ENCODE measurements around the gene TRPM3.

Gene TRPM3

DNA sequence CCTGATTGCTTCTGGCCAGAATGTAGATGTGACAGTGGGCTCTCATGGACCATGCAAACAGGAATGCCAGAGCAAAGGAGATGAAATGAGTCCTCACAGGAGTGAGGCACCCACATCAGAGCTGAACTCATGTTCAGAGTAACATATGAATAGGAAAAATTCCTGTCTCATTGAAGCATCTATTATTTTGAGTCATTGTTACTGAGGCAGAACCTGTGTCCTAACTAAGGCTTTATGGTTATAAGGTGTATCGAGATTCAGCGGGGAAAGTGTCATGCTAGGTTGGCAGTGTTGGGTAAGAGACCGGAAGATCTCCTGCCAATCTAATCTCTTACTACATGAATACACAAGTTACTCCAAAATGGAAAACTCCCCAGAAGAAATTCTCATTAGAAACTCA lies 304.1 kb downstream of the TRPM3 start:
- DNase-seq (ENCODE audit: low spot score) = no peak

- no peak for DNase-seq (ENCODE audit: low spot score)
Measured at GRCh38 chr9:70816891-70817290, 304.5 kb downstream of the TRPM3 start.

- DNase-seq (ENCODE audit: low spot score) = no peak
Measured at GRCh38 chr9:70816316-70816715, 305.1 kb downstream of the TRPM3 start.

GRCh38 chr9:70814597-70814996 lies 306.8 kb downstream of the TRPM3 start:
- DNase-seq (ENCODE audit: low spot score) = no peak

GRCh38 chr9:70813141-70813540 lies 308.3 kb downstream of the TRPM3 start:
- DNase-seq (ENCODE audit: low spot score) = no peak

GRCh38 chr9:70811638-70812037 lies 309.8 kb downstream of the TRPM3 start:
- no peak for DNase-seq (ENCODE audit: low spot score)

GRCh38 chr9:70806875-70807274 lies 314.5 kb downstream of the TRPM3 start:
- no peak for DNase-seq (ENCODE audit: low spot score)

- DNase-seq (ENCODE audit: low spot score) = no peak
Measured at GRCh38 chr9:70805949-70806348, 315.5 kb downstream of the TRPM3 start.

DNA sequence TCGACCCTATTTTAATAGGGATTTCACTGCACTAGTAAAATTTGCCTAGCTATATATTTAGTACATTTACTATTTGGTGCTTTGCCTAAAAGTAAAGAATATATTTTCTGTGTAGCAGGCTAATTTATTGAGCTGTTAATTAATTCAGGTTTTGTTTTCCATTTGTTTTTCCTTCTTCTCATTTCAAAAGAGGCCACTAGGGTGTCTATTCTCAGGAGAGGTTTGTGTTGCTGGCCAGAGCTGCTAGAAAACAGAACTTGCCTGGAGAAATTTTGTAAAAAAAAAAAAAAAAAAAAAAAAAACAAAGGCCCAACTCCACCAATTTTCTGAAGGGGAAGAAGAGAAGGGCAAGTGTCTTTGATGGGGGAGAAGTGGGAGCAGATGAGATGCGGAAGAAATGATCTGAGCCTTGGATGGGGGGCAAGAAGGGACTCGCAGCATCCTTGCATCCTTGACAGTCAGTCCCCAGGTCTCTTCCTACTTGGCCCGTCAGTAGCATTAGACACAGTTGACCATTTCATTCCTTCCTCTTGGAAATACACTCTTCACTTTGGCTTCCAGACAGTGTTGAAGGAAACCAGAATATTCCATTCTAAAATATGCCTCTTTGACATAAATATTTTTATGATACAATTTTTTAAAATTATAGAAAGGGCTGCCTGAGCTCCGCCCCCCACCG lies 318.5 kb downstream of the TRPM3 start:
- no peak for DNase-seq (ENCODE audit: low spot score)

DNA sequence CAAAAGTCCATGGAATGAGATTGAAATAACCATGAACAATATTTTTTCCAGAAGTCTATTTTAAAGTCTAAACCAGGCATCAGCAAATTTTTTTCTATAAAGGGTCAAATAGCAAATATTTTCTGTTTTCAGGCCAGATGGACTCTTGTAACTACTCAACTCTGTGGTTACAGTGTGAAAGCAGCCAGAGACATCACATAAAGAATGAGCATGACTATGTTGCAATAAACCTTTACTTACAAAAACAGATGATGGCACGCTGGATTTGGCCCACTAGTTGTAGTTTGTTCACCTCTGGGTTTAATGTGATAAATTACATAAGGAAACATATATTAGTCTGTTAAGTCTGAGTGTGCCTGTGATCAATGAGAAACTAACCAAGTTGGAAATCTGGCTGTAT lies 319.2 kb downstream of the TRPM3 start:
- no peak for DNase-seq (ENCODE audit: low spot score)

GRCh38 chr9:70801181-70801829 lies 320.1 kb downstream of the TRPM3 start:
- no peak for DNase-seq (ENCODE audit: low spot score)

DNA sequence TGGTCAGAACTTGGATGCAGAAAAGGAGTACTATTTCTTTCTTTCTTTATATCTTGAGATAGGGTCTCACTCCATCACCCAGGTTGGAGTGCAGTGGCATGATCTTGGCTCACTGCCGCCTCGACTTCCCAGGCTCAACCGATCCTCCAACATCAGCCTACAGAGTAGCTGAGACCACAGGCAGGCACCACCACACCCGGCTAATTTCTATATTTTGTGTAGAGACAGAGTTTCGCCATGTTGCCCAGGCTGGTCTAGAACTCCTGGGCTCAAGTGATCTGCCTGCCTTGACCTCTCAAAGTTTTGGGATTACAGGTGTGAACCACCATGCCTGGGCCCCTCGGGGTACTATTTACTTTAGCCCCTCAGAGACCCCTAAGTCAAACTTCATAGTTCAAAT lies 323.4 kb downstream of the TRPM3 start:
- no peak for DNase-seq (ENCODE audit: low spot score)

DNA sequence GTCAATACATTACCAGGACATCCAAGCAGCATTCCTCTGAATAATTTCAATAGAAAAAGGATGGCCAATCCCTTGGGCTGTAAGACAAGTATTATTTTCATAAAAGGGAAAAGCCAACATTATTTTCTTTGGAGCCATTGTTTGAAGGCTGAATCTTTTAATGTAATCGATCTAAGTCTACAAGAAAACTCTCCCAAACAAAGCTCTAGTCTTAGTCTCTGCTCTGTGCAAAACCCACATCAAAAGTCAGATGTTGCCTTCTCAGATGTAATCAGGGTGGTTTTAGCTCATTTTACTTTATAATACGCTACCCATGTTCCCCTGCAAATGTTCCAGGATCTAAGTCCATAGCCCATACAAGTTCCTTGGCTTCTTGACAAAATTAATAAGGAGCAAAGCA lies 325.6 kb downstream of the TRPM3 start:
- DNase-seq (ENCODE audit: low spot score) = no peak

GRCh38 chr9:70792796-70793195 lies 328.6 kb downstream of the TRPM3 start:
- DNase-seq (ENCODE audit: low spot score) = no peak

- DNase-seq (ENCODE audit: low spot score) = no peak
Measured at GRCh38 chr9:70791936-70792335, 329.5 kb downstream of the TRPM3 start.

DNA sequence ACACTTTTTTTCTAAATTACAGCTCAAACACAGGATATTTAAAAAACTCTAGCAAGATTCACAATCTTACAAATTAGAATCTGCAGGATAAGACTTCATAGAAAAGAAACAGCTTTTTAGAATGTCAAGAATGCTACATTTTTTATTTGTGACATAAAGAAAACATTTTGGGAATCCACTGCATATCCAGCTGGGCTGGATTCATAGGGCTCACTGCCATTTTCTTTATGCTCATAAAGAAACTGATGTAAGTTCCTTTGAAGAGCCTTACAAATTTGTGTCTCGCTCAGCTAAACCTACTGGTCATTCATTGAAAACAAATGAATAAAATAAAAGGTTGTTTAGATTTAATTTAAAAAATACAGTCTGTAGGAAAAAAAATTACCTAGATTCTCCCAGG lies 332.3 kb downstream of the TRPM3 start:
- no peak for DNase-seq (ENCODE audit: low spot score)

- no peak for DNase-seq (ENCODE audit: low spot score)
Measured at GRCh38 chr9:70784456-70784855, 337.0 kb downstream of the TRPM3 start.

GRCh38 chr9:70778568-70778967 lies 342.9 kb downstream of the TRPM3 start:
- no peak for DNase-seq (ENCODE audit: low spot score)

DNA sequence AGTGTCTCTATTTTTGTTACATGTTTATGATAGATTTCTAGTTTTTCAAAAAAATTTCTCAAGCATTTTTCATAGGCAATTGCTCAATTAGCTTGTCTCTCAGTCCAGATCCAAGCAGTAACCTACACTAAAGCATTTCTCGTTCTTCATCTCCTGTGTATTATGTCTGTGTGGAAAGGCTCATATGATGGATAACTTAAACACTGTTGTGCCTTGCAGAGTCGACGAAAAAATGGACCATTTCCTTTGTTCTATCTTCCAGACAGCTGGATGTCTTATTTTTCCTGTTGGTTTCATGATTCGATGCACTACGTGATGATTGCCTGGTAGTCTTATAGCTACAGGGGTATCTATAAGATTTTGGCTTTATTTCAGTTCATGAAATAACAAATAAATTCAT lies 347.8 kb downstream of the TRPM3 start:
- no peak for DNase-seq (ENCODE audit: low spot score)

- no peak for DNase-seq (ENCODE audit: low spot score)
Measured at GRCh38 chr9:70772601-70773000, 348.8 kb downstream of the TRPM3 start.

DNA sequence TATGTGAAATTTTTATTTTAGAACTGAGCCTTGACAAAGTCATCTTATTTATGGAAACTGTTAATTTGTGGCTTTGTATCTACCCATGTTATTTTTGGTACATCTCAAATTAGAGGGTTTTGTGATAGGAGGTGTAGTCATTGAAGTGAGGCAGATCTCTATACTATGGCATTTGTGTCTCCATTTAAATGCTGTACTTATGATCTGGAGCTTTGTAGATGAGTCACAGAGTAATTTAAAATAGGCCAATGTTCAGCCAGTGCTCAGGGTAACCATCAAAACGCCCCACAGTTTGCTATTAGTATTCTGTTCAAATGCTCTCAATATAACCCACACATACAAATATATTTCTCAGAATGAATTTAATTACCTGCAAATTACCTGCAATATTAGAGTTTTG lies 355.5 kb downstream of the TRPM3 start:
- DNase-seq (ENCODE audit: low spot score) = no peak

GRCh38 chr9:70761139-70761670 lies 360.2 kb downstream of the TRPM3 start:
- no peak for DNase-seq (ENCODE audit: low spot score)

GRCh38 chr9:70760228-70760627 lies 361.2 kb downstream of the TRPM3 start:
- no peak for DNase-seq (ENCODE audit: low spot score)

DNA sequence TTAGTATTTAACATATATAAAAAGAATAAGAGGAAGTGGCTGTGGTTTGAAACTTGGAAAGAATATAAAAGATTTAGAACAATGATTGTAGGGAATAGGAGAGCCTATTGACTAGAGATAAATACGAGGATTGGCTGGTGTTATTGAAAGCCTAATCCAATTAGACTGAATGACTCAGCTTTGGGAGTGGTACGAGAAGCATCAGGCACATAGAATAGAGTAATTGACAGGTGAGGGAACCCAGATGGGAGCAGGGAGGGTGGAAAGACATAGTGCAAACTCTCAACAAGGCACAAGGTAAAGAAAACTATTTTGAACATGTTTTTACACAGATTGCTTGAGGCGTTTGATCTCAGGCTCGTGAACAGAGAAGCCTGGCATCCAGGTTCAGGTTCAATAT lies 368.1 kb downstream of the TRPM3 start:
- DNase-seq (ENCODE audit: low spot score) = no peak
